GM19238 (cell line): ENCODE measurements around the gene STK40.
A peak's percentile ranks its signal among the peaks of the same experiment; 100 is the strongest.

Experiments
- DNase-seq: peaks from one replicate; pipeline ENCODE4 v3.0.0; 2011; ENCODE audit warnings: low spot score; ENCODE audit not compliant: insufficient read length

STK40 gene

GRCh38 chr1:36372617-36373016, 13.1 kb downstream of the STK40 start:
- no peak for DNase-seq

- peak; percentile 77 for DNase-seq
These were observed 16.5 kb downstream of the STK40 start for GRCh38 chr1:36369061-36369861.

- DNase-seq = no peak
These were observed 17.9 kb downstream of the STK40 start for GRCh38 chr1:36367798-36368197.

GRCh38 chr1:36367066-36367465, 18.7 kb downstream of the STK40 start:
- DNase-seq = no peak

GRCh38 chr1:36366091-36366661, 19.5 kb downstream of the STK40 start:
- no peak for DNase-seq

- no peak for DNase-seq
These were observed 20.3 kb downstream of the STK40 start for GRCh38 chr1:36365381-36365780.

GRCh38 chr1:36359911-36360550, 25.7 kb downstream of the STK40 start:
- DNase-seq = no peak

GRCh38 chr1:36359383-36359782, 26.3 kb downstream of the STK40 start:
- no peak for DNase-seq

- no peak for DNase-seq
These were observed 27.1 kb downstream of the STK40 start for GRCh38 chr1:36358514-36359084.

DNA sequence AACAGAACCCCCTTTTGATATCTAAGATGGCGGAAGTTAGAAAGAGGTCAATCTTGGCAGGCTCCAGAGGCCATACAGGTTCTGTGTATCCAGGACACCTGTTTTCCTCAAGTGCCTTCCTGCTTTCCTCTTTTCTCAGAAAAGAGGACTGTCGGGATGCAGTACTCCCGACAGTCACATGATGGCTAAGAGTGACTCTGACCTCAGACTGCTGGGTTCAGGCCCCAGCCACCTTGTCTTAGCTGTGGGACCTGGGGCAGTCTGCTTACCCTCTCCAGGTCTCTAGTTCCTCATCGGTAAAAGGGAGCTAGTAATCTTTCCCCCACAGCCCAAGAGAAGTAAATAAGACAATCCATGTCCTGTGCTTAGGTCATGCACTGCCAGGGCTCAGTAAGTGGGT, 29.9 kb downstream of the STK40 start:
- no peak for DNase-seq

GRCh38 chr1:36354486-36354885, 31.2 kb downstream of the STK40 start:
- no peak for DNase-seq

DNA sequence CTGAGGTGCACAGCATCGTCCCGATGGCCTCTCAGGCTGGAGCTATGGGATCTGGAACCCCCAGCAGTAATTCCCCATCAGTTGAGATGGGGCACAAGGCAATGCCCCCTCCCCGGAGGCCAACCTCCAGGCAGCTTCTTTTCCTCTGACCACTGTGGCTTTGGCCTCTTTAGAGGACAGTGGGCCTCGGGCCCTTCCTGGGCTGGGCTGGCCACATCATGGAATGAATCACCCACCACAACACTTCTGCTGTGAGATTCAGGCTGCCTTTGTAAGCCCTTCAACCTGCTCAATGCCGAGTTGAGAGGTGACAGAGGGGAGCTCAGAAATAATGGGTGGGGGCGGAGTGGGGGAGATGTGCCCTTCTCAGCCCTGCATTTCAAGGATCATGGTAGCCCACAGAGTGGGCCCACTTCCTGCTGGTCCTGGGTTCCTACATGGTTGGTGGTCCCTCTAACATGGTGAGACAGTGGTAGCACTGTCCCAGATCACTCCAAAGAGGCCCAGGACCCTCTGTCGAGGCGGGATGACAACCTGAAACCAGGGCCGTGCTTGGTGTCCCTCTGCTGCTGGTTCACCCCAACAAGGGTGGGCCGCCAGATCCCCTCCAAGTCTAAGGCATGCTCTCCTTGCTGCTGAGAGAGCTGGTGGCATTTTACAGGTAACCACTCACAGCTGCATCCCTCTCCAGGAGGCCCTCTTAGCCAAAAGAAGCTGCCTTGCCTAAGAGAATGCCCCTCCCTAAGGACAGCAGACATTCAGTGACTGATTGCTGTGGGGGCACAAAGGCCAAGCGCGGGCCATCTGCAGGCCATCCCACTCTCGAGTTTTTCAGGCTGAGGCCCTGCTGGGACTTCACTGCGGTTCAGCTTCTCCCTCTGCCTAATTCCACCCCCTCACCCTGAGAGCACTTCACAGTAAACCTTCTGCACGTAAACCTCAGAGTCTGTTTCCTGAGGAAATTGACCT, 32.5 kb downstream of the STK40 start:
- no peak for DNase-seq

DNA sequence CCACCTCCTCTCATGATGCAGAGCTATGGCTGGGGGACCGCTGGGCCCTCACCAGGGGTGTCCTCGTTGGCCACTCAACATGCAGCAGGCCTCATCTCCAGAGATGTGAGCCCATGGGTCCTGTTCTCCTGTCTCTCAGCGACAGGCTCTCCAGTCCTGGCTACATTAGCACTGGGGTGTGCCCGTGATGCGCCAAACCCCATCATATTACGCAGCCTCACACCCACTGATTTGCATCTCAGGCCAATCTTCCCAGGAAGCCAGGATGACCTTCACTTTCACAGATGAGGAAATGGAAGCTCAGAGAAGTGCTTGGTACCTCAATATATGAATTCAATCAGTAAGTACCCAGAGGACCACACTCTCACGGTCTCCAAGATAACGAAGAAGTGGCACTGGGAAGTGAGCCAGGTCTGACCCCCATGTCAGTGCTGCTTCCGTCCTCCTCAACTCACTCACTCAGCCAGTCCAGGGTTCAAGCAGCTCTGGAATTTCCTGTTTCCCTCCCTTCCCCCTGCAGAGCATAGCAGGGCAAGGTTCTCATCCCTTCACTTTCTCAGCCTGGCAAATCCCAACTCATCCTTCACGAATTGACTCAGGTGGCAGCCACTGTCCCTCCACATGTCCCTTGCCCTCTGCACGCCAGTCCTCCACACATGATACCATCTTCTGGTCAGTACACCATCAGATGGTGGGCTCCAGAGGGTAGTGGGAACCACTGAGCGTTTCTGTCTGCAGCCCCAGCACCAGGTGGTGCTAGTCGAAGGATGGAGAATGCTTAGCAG, 33.4 kb downstream of the STK40 start:
- DNase-seq = no peak

- no peak for DNase-seq
These were observed 34.3 kb downstream of the STK40 start for GRCh38 chr1:36351227-36351977.

GRCh38 chr1:36350659-36351226, 35.0 kb downstream of the STK40 start:
- DNase-seq = no peak

DNA sequence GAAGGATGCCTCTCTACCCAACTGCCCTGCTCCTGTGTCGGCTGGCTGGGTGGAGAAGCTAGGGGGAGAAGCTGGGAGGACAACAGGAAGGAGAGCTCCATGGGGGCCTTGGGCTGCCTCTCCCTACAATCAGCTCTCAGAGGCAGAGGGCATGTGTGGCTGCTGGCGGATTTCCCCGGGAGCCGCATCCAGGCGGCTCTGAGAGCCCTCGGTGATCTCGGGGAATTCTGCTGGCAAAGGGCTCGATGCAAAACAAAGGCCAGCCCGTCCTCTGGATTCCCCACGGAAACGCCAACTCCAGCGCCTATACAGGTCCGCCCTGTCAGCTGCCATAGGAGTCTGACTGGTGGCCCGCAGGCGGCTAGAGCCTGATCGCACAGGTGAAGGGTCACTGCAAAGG, 35.9 kb downstream of the STK40 start:
- DNase-seq = no peak

DNA sequence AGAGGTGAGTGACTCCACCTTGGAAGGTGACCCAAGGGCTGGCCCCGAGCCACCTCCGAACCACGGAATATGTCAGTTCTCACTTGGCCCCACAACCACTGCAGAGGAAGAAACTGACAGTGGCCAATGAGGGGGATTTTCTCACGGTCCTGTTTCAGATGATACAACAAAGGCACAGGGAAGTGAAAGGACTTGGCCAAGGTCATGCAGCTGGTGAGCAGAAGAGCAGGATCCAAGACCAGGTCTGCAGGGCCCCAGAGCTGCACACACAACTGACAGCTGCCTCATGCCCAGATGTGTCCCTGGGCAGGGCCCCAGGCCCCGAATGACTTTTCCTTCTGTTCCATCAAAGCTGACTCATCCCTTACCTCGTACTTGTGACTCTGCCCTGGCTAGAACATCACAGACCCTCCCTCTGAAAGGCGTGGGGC, 36.5 kb downstream of the STK40 start:
- peak; percentile 67 for DNase-seq

GRCh38 chr1:36346741-36347370, 38.9 kb downstream of the STK40 start:
- no peak for DNase-seq

DNA sequence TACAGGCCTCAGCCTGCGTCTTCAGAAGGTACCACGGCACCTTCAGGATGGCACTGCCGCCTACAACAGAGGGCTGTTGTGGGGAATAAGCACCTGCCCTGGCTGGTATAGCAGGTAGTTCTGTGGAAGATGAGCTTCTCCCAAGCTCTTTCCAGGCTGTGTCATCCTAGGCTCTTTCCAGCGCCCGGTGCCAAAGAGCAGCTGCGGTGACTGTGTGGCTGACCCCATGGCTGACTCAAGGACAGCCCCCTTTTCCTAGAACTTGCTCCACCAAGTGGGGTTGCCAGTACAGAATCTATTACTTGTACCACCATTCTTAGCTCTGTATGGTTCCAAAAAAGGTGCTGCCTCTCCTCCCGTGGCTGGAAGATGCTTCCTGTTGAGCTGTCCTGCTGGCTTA, 40.4 kb downstream of the STK40 start:
- no peak for DNase-seq
